Astrocyte (in vitro differentiated cells and primary cell): Measurements from ENCODE around the gene SKAP2.

Experiments
- CTCF ChIP-seq: IDR thresholded peaks from 2 replicates; pipeline ENCODE4 v1.5.1; 2011; ENCODE audit warnings: low read depth, mild to moderate bottlenecking, inconsistent platforms, low read length, moderate library complexity; ENCODE audit not compliant: insufficient read depth
- EZH2 ChIP-seq: IDR thresholded peaks from 2 replicates; pipeline ENCODE4 v1.6.1; 2012; ENCODE audit warnings: mild to moderate bottlenecking, low read length, inconsistent platforms; ENCODE audit not compliant: insufficient read depth

- TF ChIP-seq CTCF (no peak), EZH2 (no peak)
Measured at GRCh38 chr7:26724795-26725194, 139.6 kb downstream of the SKAP2 start.
